ENCODE data around the gene PKN1. TPM values are rescaled to one million over a fixed set of nuclear protein-coding genes. Genes with fewer than 3 reads are reported as not detected.

The PKN1 gene
- total RNA-seq, 6 donors from 2014 or later = 95.2 to 278 (median 200) TPM

- DNase-seq (peak in 1 of 2 donors; percentile 64), ATAC-seq (ENCODE audit: low FRiP score in 2 of 2) (peak; percentile 2 to 52)
- H3K4me3 ChIP-seq = no peak overlapping the region
- H3K4me1 ChIP-seq = peaks cover 27 to 66% (median 49%) of the 10 kb centered on the region in 4 donors
- H3K27ac ChIP-seq = peak overlapping the region; percentile 83 to 86 (median 86)
- TF ChIP-seq POLR2AphosphoS5 (IDR thresholded peaks at IDR 0.05) (peak; percentile 40 to 70), EP300 (IDR thresholded peaks at IDR 0.05) (peak in 2 of 4 donors; percentile 76 to 86), POLR2A (IDR thresholded peaks at IDR 0.05) (no peak)
- TF ChIP-seq, protein P1, sequence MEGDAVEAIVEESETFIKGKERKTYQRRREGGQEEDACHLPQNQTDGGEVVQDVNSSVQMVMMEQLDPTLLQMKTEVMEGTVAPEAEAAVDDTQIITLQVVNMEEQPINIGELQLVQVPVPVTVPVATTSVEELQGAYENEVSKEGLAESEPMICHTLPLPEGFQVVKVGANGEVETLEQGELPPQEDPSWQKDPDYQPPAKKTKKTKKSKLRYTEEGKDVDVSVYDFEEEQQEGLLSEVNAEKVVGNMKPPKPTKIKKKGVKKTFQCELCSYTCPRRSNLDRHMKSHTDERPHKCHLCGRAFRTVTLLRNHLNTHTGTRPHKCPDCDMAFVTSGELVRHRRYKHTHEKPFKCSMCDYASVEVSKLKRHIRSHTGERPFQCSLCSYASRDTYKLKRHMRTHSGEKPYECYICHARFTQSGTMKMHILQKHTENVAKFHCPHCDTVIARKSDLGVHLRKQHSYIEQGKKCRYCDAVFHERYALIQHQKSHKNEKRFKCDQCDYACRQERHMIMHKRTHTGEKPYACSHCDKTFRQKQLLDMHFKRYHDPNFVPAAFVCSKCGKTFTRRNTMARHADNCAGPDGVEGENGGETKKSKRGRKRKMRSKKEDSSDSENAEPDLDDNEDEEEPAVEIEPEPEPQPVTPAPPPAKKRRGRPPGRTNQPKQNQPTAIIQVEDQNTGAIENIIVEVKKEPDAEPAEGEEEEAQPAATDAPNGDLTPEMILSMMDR (IDR thresholded peaks at IDR 0.05) = peak in 1 of 6 experiments; percentile 10
- 38 to 53% methylated on average over 7 to 12 of the region's 12 CpGs for WGBS, 2 donors
- no peaks in the 10 kb centered on the region for H3K27me3 ChIP-seq
- H3K9me3 ChIP-seq = no peaks in the 10 kb centered on the region
- H3K36me3 ChIP-seq = no peaks in the 10 kb centered on the region
These were observed 74.8 kb downstream of the PKN1 start for GRCh38 chr19:14507704-14508542.

- TF ChIP-seq, protein P1 (IDR thresholded peaks at IDR 0.05) = no peak
- TF ChIP-seq EP300 (IDR thresholded peaks at IDR 0.05) (peak in 1 of 4 donors; percentile 4), POLR2A (IDR thresholded peaks at IDR 0.05) (no peak), POLR2AphosphoS5 (IDR thresholded peaks at IDR 0.05) (peak; percentile 32 to 41)
- no peak overlapping the region for H3K4me3 ChIP-seq
- no peaks in the 10 kb centered on the region for H3K9me3 ChIP-seq
- ATAC-seq (ENCODE audit: low FRiP score in 2 of 2) (peak; percentile 58 to 80), DNase-seq (peak in 1 of 2 donors; percentile 67)
- peak overlapping the region; percentile 83 to 86 (median 84) for H3K27ac ChIP-seq
- H3K36me3 ChIP-seq = peaks cover 11 to 23% (median 16%) of the 10 kb centered on the region in 4 donors
- WGBS, 2 donors = 35 to 52% methylated on average over 22 of the region's 22 CpGs
- H3K4me1 ChIP-seq = peaks cover 32 to 78% (median 63%) of the 10 kb centered on the region in 4 donors
- no peaks in the 10 kb centered on the region for H3K27me3 ChIP-seq
These were observed 77.5 kb downstream of the PKN1 start for GRCh38 chr19:14510311-14511228.

GRCh38 chr19:14511229-14511593 lies 78.1 kb downstream of the PKN1 start:
- ATAC-seq (ENCODE audit: low FRiP score in 2 of 2) (no peak), DNase-seq (no peak)
- WGBS, 2 donors = 66 to 69% methylated on average over 4 of the region's 4 CpGs
- Histone ChIP-seq H3K27me3 (no peaks in the 10 kb centered on the region), H3K27ac (peak overlapping the region; percentile 83 to 86 (median 84)), H3K4me3 (no peak overlapping the region), H3K36me3 (peaks cover 15 to 29% (median 23%) of the 10 kb centered on the region in 4 donors), H3K9me3 (no peaks in the 10 kb centered on the region), H3K4me1 (peaks cover 38 to 78% (median 64%) of the 10 kb centered on the region in 4 donors)
- no peak for TF ChIP-seq POLR2A (IDR thresholded peaks at IDR 0.05)

DNA sequence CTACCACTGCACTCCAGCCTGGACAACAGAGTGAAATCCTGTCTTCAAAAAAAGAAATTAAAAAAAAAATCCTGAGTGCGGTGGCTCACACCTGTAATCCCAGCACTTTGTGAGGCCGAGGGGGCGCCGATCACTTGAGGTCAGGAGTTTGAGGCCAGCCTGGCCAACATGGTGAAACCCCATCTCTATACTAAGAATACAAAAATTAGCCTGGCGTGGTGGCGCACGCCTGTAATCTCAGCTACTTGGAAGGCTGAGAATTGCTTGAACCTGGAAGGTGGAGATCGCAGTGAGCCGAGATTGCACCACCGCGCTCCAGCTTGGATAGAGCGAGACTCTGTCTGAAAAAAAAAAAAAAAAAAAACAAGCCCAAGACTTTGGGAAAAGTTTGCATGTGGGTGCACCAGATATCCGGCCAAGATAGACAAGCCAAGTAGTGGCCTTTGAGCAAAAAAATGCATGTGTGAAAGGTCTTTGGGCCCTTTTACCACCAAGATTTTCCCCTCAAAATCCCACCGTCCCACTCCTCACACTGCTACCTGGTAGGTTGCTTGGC lies 79.4 kb downstream of the PKN1 start:
- H3K36me3 ChIP-seq = peaks cover 15 to 35% (median 26%) of the 10 kb centered on the region in 4 donors

More for the DNA sequence above, 79.4 kb downstream of the PKN1 start:
- DNase-seq (no peak), ATAC-seq (ENCODE audit: low FRiP score in 2 of 2) (no peak)
- H3K4me1 ChIP-seq = peaks cover 46 to 76% (median 63%) of the 10 kb centered on the region in 4 donors
- H3K9me3 ChIP-seq = no peaks in the 10 kb centered on the region
- H3K27ac ChIP-seq = peak overlapping the region in 2 of 4 donors; percentile 59 to 86
- no peak overlapping the region for H3K4me3 ChIP-seq
- TF ChIP-seq POLR2A (IDR thresholded peaks at IDR 0.05) = no peak
- TF ChIP-seq, protein P1 (IDR thresholded peaks at IDR 0.05) = no peak
- no peak for TF ChIP-seq EP300 (IDR thresholded peaks at IDR 0.05)
- TF ChIP-seq POLR2AphosphoS5 (IDR thresholded peaks at IDR 0.05) = no peak
- H3K27me3 ChIP-seq = no peaks in the 10 kb centered on the region
- 91 to 96% methylated on average over 14 of the region's 14 CpGs for WGBS, 2 donors
